ENCODE measurements around the gene FAM20B. TPM values are rescaled to one million over a fixed set of nuclear protein-coding genes. Genes with fewer than 3 reads are reported as not detected.

Gene FAM20B
- total RNA-seq, 1 experiment from 2014 or later: 35.4 TPM

GRCh38 chr1:179055937-179056336 is 30.2 kb downstream of the FAM20B start:
- Mint-ChIP-seq H3K27me3 (ENCODE audit: low read depth) (no peaks in the 10 kb centered on the region), H3K9me3 (0 out of 5 replicates have a peak, but pooled peaks cover 0 to 2% of the 10 kb centered on the region in 2 experiments), H3K27ac (no peak overlapping the region), H3K36me3 (ENCODE audit: insufficient read depth in 1 of 3, low read depth in 3 of 3) (peaks cover 22 to 35% (median 35%) of the 10 kb centered on the region in 3 experiments), H3K4me1 (peaks cover 13 to 19% of the 10 kb centered on the region in 2 experiments), H3K4me3 (no peak overlapping the region)
- WGBS (ENCODE audit: extremely low coverage, insufficient read length, low lambda C conversion rate): no CpG with 5 or more reads among the region's 2 CpGs
- H2BK15ac ChIP-seq (ENCODE audit: low read depth, low read length): no peak overlapping the region
- no peak overlapping the region for H2BK20ac ChIP-seq (ENCODE audit: low read depth, low read length, poor library complexity, severe bottlenecking)
- H2AFZ ChIP-seq (ENCODE audit: low read length): no peak overlapping the region
- no peaks in the 10 kb centered on the region for H3K79me1 ChIP-seq (ENCODE audit: insufficient read depth, low read depth, low read length, poor library complexity, severe bottlenecking)
- no peak overlapping the region for H2AK5ac ChIP-seq (ENCODE audit: insufficient read length, low read length)
- H4K5ac ChIP-seq (ENCODE audit: insufficient read length, low read depth, low read length): no peak overlapping the region
- no peak overlapping the region for H2BK5ac ChIP-seq (ENCODE audit: insufficient read length, low read length)
- no peak overlapping the region for H3K27ac ChIP-seq (ENCODE audit: insufficient read length, low read depth, low read length)
- no peak overlapping the region for H3K9ac ChIP-seq (ENCODE audit: extremely low read depth, insufficient read length, low read length)
- no peak overlapping the region for H3K23ac ChIP-seq (ENCODE audit: insufficient read length, low read depth, low read length)
- no peak overlapping the region for H3K14ac ChIP-seq (ENCODE audit: insufficient read depth, low read length)
- H3K4me2 ChIP-seq (ENCODE audit: insufficient read depth, insufficient read length, low read length): no peak overlapping the region
- no peak overlapping the region for H3K4ac ChIP-seq (ENCODE audit: low read depth, low read length)
- no peak overlapping the region for H4K91ac ChIP-seq (ENCODE audit: insufficient read length, low read depth, low read length)
- no peak overlapping the region for H3K56ac ChIP-seq (ENCODE audit: insufficient read length, low read depth, low read length)
- H3K9me3 ChIP-seq (ENCODE audit: control insufficient read depth, low read depth, low read length): no peaks in the 10 kb centered on the region
- no peak for DNase-seq
- no peak overlapping the region for H3T11ph ChIP-seq (ENCODE audit: low read length)
- no peak overlapping the region for H4K8ac ChIP-seq (replicated peaks; ENCODE audit: insufficient read length, low read depth, low read length)
- no peaks in the 10 kb centered on the region for H3K79me2 ChIP-seq (ENCODE audit: insufficient read depth, low read length)
- H3K18ac ChIP-seq (ENCODE audit: insufficient read length, low read depth, low read length): no peak overlapping the region
- no peak for TF ChIP-seq CTCF (conservative IDR thresholded peaks at IDR 0.05)
- no peak overlapping the region for H2BK12ac ChIP-seq (ENCODE audit: insufficient read length, low read depth, low read length)
- H3K27me3 ChIP-seq (ENCODE audit: insufficient read depth, low read length): no peaks in the 10 kb centered on the region
- peaks cover 6% of the 10 kb centered on the region; the same call in 1 of the 2 replicates for H3K4me1 ChIP-seq (ENCODE audit: insufficient read depth, low read length)
- peaks cover 3% of the 10 kb centered on the region for H4K20me1 ChIP-seq (ENCODE audit: control insufficient read depth, insufficient read depth, insufficient read length)
- no peak overlapping the region for H2BK120ac ChIP-seq (ENCODE audit: low read depth, low read length, poor library complexity, severe bottlenecking)
- H3K23me2 ChIP-seq (ENCODE audit: insufficient read length, low read depth, low read length, poor library complexity, severe bottlenecking): no peaks in the 10 kb centered on the region

Data from H9 (cell line).